ENCODE measurements around the gene CASP14. TPM values are rescaled to one million over a fixed set of nuclear protein-coding genes. Genes with fewer than 3 reads are reported as not detected.
"Not testable (repeated sequence)": the region's sequence is repeated elsewhere in the genome, so short reads cannot be mapped to it uniquely, and the experiment has no call there.

CASP14 gene, protein sequence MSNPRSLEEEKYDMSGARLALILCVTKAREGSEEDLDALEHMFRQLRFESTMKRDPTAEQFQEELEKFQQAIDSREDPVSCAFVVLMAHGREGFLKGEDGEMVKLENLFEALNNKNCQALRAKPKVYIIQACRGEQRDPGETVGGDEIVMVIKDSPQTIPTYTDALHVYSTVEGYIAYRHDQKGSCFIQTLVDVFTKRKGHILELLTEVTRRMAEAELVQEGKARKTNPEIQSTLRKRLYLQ
- polyA plus RNA-seq (ENCODE audit: low read depth in 6 of 6): not detected

DNA sequence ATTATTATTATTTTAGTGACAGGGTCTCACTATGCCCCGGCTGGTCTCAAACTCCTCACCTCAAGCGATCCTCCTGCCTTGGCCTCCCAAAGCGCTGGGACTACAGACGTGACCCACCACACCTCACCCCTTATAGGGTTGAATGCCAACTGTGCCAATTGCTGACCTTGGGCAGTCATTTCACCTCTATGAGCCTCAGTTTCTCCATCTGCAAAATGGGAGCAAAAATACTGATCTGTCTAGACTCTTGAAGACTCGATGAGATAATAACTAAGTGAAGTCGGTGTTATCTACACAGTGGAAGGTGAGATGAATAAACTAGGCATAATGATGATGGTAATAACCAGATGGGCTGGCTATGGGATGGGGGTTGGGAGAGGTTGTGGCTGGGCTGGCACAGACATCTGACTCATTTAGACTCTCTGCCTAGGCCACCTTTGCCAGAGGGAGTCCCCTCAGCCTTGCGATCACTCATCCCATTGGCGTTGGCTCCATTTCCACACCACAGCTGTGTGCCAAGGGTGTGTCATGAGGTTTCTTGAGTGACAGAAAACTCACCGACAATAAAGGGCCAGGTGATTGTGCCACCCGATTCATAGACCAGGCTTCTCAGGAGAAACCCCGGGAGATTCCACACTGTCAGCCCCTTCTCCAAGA lies at the start of gene CASP14:
Gene CASP14 (plus strand): TSS at position 596 of the 657 bp plus-strand sequence. CDS start 2,772 bp downstream, outside the sequence.
- Mint-ChIP-seq H3K36me3 (no peaks in the 10 kb centered on the region), H3K27me3 (peaks cover 38 to 49% (median 45%) of the 10 kb centered on the region in 3 donors), H3K9me3 (peaks cover 0 to 8% (median 6%) of the 10 kb centered on the region in 7 donors), H3K4me3 (no peak within 1 kb of the TSS), H3K4me1 (no peaks in the 10 kb centered on the region), H3K27ac (peak within 1 kb of the TSS in 2 of 6 donors; percentile 22 to 87)
- ATAC-seq (ENCODE audit: low read depth in 2 of 2) (no peak), DNase-seq (no peak)

DNA sequence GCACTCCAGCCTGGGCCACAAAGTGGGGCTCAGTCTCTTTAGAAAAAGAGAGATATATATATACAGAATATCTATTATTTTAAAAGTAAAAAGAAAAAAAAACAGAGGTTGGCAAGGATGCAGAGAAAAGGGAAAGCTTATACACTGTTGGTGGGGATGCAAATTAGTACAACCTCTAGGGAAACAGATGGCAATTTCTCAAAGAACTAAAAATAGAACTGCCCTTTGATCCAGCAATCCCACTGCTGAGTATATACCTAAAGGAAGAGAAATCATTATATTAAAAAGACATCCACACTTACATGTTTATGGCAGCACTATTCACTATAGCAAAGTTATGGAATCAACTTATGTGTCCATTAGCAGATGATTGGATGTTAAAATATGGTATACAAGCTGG lies 41.0 kb upstream of the CASP14 start:
- no peak overlapping the region for H3K27ac Mint-ChIP-seq
- H3K27me3 Mint-ChIP-seq: peaks cover 22 to 66% (median 55%) of the 10 kb centered on the region in 3 donors
- no peaks in the 10 kb centered on the region for H3K36me3 Mint-ChIP-seq
- no peak for ATAC-seq (ENCODE audit: low read depth in 2 of 2)
- no peak overlapping the region for H3K4me3 Mint-ChIP-seq
- peaks cover 0 to 10% (median 4%) of the 10 kb centered on the region in 3 donors for H3K4me1 Mint-ChIP-seq
- no peak for DNase-seq
- peaks cover 0 to 5% (median 0%) of the 10 kb centered on the region in 7 donors for H3K9me3 Mint-ChIP-seq

DNA sequence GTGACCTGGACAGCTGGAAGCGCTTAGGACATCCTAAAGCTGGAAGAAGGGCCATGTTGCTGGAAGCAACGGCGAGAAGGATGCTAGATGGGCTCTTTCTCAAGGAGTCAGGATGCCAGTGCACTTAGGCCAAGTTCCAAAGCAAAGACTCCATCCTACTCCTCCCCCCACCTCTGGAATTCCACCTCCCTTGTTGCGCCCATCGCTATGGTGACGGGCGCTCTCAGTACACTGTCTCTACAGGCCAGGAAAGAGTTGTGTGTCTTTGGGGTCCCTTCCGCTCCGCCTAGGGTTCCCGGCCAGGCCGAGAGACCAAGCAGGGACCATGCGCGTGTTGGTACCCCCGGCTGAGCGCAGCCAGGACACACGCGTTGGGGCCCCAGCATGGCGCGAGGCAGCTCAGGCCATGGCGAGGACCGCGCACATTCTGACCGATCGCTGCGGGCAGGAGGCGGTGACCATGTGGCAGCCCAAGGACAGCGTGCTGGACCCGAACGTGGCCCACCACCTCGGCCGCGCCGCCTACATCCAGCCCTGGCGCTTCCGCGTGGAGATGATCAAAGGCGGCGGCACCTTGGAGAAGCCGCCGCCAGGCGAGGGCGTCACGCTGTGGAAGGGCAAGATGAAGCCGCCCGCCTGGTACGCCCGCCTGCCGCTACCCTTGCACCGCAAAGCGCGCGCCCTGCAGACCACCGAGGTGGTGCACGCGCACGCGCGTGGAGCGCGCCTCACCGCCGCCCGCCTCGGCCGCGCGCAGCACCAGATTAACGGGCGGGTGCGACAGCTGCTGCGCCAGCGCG lies 38.6 kb upstream of the CASP14 start:
- Mint-ChIP-seq H3K36me3 (no peaks in the 10 kb centered on the region), H3K27ac (no peak overlapping the region), H3K4me3 (peak overlapping the region in 2 of 8 donors; percentile 12 to 15), H3K27me3 (peaks cover 40 to 78% (median 68%) of the 10 kb centered on the region in 3 donors), H3K4me1 (peaks cover 0 to 10% (median 4%) of the 10 kb centered on the region in 3 donors), H3K9me3 (peaks cover 0 to 9% (median 2%) of the 10 kb centered on the region in 7 donors)
- DNase-seq: no peak
- ATAC-seq (ENCODE audit: low read depth in 2 of 2): no peak

DNA sequence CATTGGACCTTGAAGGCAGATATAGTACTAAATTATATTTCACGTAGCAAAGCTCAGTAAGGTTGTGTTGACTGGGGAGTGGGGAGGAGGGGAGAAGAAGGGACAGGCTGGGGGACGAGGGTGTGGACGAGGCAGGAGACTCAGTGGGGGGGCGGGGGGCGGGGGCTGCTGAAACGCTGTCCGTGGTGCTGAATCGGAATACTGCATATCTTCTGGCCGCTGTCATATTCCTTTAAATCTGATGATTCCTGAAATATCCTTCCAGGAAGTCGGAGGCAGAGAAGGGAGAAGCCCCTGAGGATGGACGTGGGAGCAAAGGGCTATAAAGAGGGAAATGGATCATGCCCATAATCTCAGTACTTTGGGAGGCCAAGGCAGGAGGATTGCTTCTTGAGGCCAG lies 34.7 kb upstream of the CASP14 start:
- H3K27ac Mint-ChIP-seq: no peak overlapping the region
- DNase-seq (no peak), ATAC-seq (ENCODE audit: low read depth in 2 of 2) (no peak)
- H3K4me3 Mint-ChIP-seq: no peak overlapping the region
- H3K9me3 Mint-ChIP-seq: peaks cover 0 to 9% (median 0%) of the 10 kb centered on the region in 7 donors
- peaks cover 44 to 77% (median 72%) of the 10 kb centered on the region in 3 donors for H3K27me3 Mint-ChIP-seq
- peaks cover 0 to 10% (median 0%) of the 10 kb centered on the region in 3 donors for H3K4me1 Mint-ChIP-seq
- H3K36me3 Mint-ChIP-seq: no peaks in the 10 kb centered on the region

DNA sequence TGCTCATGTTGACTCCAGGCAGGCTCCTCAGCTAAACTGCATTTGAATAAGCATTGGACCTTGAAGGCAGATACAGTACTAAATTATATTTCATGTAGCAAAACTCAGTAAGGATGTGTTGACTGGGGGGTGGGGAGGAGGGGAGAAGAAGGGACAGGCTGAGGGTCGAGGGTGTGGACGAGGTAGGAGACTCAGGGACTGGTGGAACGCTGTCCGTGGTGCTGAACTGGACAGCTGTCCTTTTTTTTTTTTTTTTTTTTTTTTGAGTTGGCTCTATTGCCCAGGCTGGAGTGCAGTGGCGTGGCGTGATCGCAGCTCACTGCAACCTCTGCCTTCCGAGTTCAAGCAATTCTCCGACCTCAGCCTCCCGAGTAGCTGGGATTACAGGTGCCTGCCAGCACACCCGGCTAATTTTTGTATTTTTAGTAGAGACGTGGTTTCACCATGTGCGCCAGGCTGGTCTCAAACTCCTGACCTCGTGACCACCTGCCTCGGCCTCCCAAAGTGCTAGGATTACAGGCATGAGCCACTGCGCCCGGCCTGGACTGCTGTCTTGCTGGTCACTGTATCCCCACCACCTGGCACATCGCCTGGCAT lies 33.2 kb upstream of the CASP14 start:
- peaks cover 0 to 9% (median 0%) of the 10 kb centered on the region in 7 donors for H3K9me3 Mint-ChIP-seq
- ATAC-seq (ENCODE audit: low read depth in 2 of 2): no peak
- DNase-seq: no peak
- peaks cover 44 to 71% (median 68%) of the 10 kb centered on the region in 3 donors for H3K27me3 Mint-ChIP-seq
- no peaks in the 10 kb centered on the region for H3K36me3 Mint-ChIP-seq
- no peaks in the 10 kb centered on the region for H3K4me1 Mint-ChIP-seq
- H3K4me3 Mint-ChIP-seq: no peak overlapping the region
- no peak overlapping the region for H3K27ac Mint-ChIP-seq

DNA sequence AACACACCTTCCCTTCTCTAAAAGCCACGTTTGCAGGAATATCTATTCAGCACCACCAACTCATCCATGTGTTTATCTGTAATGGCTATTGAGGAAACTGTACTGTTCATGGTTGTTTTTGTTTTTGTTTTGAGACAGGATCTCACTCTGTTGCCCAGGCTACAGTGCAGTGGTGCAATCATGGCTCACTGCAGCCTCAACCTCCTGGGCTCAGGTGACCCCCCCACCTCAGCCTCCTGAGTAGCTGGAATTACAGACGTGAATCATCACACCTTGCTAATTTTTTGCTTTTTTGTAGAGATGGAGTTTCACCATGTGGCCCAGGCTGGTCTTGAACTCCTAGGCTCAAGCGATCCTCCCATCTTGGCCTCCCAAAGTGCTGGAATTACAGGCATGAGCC lies 30.4 kb upstream of the CASP14 start:
- H3K27me3 Mint-ChIP-seq: peaks cover 28 to 57% (median 53%) of the 10 kb centered on the region in 3 donors
- not testable (repeated sequence) for H3K36me3 Mint-ChIP-seq; H3K27ac Mint-ChIP-seq; DNase-seq; ATAC-seq (ENCODE audit: low read depth in 2 of 2); H3K9me3 Mint-ChIP-seq; H3K4me1 Mint-ChIP-seq; H3K4me3 Mint-ChIP-seq

DNA sequence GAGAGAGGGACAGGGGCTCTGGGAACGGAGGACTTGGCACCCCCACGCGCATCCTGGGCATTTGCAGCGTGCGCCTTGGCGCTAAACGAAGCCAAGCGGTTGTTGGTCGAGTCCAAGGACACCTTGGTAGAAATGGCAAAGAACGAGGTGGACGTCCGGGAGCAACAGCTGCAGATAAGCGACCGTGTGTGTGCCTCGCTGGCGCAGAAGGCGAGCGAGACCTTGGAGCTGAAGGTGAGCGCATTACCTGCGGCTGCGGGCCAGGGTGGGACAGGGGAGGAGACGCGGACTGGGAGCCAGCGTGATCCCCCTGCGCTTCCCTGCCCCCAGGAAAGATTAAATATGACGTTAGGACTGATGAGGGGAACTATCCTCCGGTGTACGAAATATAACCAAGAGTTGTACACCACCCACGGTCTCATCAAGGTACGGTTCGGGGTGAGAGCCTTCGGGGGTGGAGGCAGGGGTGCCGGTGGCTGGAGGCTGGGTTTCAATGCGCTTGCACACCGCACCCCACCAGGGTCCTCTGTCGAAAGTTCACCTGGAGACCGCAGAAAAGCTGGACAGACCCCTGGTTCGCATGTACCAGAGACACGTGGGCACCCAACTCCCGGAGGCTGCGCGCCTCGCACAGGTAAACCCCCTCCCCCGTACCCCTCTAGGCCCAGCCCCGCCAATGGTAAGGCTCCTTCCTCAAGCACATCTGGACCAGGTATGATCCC lies 27.8 kb upstream of the CASP14 start:
- Mint-ChIP-seq H3K4me3 (no peak overlapping the region), H3K4me1 (peaks cover 0 to 10% (median 9%) of the 10 kb centered on the region in 3 donors), H3K27ac (peak overlapping the region in 1 of 6 donors; percentile 77), H3K27me3 (peaks cover 14 to 37% (median 37%) of the 10 kb centered on the region in 3 donors), H3K36me3 (no peaks in the 10 kb centered on the region), H3K9me3 (no peaks in the 10 kb centered on the region)
- ATAC-seq (ENCODE audit: low read depth in 2 of 2): no peak
- DNase-seq: no peak

DNA sequence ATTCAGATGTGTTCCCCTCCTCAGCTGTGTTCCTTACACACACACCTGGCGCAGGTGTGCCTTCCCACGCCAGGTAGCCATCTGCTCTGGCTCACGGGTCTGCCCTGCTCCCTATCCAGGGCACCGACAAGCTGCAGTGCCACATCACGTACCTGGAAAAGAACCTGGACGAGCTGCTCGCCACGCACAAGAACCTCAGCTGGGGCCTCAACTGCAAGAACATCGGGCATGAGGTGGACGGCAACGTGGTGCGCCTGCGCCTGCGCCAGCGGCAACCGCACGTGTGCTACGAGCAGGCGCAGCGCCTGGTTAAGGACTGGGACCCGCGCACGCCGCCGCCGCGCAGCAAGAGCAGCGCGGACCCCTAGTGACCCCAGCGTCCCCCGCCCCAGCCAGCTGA lies 26.5 kb upstream of the CASP14 start:
- no peaks in the 10 kb centered on the region for H3K9me3 Mint-ChIP-seq
- peaks cover 12 to 31% (median 30%) of the 10 kb centered on the region in 3 donors for H3K27me3 Mint-ChIP-seq
- no peak overlapping the region for H3K27ac Mint-ChIP-seq
- H3K4me1 Mint-ChIP-seq: peaks cover 0 to 10% (median 9%) of the 10 kb centered on the region in 3 donors
- H3K4me3 Mint-ChIP-seq: no peak overlapping the region
- DNase-seq (no peak), ATAC-seq (ENCODE audit: low read depth in 2 of 2) (no peak)
- H3K36me3 Mint-ChIP-seq: no peaks in the 10 kb centered on the region

DNA sequence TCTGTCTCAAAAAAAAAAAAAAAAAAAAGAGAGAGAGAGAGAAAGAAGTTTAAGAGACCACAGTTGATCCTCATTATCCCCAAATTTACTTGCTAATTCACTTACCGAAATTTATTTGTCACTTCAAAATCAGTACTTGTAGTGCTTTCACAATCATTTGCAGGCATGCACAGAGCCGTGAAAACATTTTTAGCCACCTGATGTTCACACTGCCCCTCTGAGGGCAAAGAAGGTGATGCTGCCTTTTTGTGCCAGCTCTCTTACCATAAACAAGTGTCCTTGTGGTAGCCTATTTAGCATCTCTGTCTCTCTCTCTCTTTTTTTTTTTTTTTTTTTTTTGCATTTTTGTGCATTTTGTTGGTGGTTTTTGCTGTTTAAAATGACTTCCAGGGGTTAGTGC lies 24.1 kb upstream of the CASP14 start:
- no peaks in the 10 kb centered on the region for H3K9me3 Mint-ChIP-seq
- no peak overlapping the region for H3K4me3 Mint-ChIP-seq
- ATAC-seq (ENCODE audit: low read depth in 2 of 2) (peak in 1 of 2 donors; percentile 66), DNase-seq (peak; percentile 3)
- H3K4me1 Mint-ChIP-seq: peaks cover 0 to 10% (median 9%) of the 10 kb centered on the region in 3 donors
- no peak overlapping the region for H3K27ac Mint-ChIP-seq
- peaks cover 7 to 23% (median 21%) of the 10 kb centered on the region in 3 donors for H3K27me3 Mint-ChIP-seq
- H3K36me3 Mint-ChIP-seq: no peaks in the 10 kb centered on the region

DNA sequence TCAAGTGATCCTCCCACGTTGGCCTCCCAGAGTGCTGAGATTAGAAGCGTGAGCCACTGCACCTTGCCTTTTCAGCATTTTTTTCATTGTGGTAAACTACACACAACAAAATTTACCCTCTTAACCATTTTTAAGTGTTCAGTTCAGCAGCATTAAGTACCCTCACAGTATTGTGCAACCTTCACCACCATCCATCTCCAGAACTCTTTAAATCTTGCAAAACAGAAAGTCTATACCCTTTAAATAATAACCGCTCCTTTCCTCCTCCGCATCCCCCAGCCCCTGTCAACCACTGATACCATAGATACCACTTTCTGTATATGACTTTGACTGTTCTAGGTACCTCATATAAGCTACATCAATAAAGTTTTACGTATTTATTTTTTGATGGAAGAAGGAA lies 20.8 kb upstream of the CASP14 start:
- ATAC-seq (ENCODE audit: low read depth in 2 of 2): no peak
- Mint-ChIP-seq H3K36me3 (no peaks in the 10 kb centered on the region), H3K4me3 (no peak overlapping the region), H3K4me1 (peaks cover 0 to 10% (median 9%) of the 10 kb centered on the region in 3 donors), H3K9me3 (peaks cover 0 to 6% (median 0%) of the 10 kb centered on the region in 7 donors), H3K27ac (no peak overlapping the region), H3K27me3 (peaks cover 8 to 12% (median 12%) of the 10 kb centered on the region in 3 donors)
- DNase-seq: no peak

DNA sequence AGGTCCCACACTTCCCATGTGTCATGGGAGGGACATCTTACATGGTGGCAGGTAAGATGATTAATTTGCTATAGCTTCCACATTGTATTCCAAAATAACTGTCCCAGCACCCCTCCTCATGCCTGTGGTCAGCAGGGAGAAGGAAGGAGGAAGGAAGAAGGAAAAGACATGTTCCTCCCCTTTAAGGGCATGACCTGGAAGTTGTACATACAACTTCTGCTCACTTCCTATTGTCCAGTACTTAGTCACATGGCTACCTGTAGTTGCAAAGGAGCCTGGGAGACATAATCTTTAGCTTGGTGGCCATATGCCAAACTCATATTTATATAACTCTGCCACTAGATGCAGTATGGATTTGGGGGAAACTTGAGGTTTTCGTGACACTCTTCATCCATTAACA lies 17.6 kb upstream of the CASP14 start:
- DNase-seq: no peak
- Mint-ChIP-seq H3K4me1 (no peaks in the 10 kb centered on the region), H3K4me3 (no peak overlapping the region), H3K27me3 (peaks cover 25 to 31% (median 30%) of the 10 kb centered on the region in 3 donors), H3K9me3 (peaks cover 0 to 6% (median 0%) of the 10 kb centered on the region in 7 donors), H3K36me3 (no peaks in the 10 kb centered on the region), H3K27ac (no peak overlapping the region)
- no peak for ATAC-seq (ENCODE audit: low read depth in 2 of 2)

DNA sequence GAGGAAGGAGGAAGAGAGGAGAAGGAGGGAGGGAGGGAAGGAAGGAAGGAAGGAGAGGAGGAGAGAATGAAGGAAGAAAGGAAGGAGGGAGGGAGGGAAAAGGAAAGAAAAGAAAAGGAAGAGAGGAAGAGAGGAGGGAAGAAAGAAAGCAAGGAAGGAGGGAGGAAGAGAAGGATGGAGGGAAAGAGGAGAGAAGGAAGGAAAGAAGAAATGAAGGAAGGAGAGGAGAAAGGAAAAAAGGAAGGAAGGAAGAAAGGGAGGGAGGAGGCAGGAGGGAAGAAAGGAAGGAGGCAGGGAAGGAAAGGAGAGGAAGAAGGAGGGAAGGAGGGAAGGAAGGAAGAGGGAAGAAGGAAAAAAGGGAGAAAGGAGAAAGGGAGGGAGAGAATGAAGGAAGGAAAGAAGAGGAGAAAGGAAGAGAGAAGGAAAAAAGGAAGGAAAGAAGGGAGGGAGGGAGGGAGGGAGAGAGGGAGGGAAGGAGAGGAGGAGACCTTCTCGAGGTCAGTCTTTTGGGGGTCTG lies 13.4 kb upstream of the CASP14 start:
- H3K27ac Mint-ChIP-seq: no peak overlapping the region
- no peak overlapping the region for H3K4me3 Mint-ChIP-seq
- H3K9me3 Mint-ChIP-seq: peaks cover 0 to 6% (median 0%) of the 10 kb centered on the region in 7 donors
- H3K27me3 Mint-ChIP-seq: peaks cover 35 to 36% (median 35%) of the 10 kb centered on the region in 3 donors
- no peak for DNase-seq
- H3K36me3 Mint-ChIP-seq: no peaks in the 10 kb centered on the region
- no peak for ATAC-seq (ENCODE audit: low read depth in 2 of 2)
- no peaks in the 10 kb centered on the region for H3K4me1 Mint-ChIP-seq
